G401 (cell line): Measurements from ENCODE around the gene PSMB9. TPM values are rescaled to one million over a fixed set of nuclear protein-coding genes. Genes with fewer than 3 reads are reported as not detected.

Experiments
- DNase-seq: peaks from one replicate; pipeline ENCODE4 v3.0.0-alpha.2; 2015; ENCODE audit warnings: low spot score
- in situ Hi-C: cut with HindIII; loops from 2 replicates; pipeline ENCODE4 v1.10.0; 2016; ENCODE audit warnings: low sequenced_read_pairs, mixed read lengths
- total RNA-seq: library from RNA; depleted of rRNA; stranded (reverse); fragments of >200 nt; shearing (Covaris generic); gene quantifications from 2 replicates; pipeline ENCODE4 v1.2.3, GENCODE V29; 2014

PSMB9 gene
- total RNA-seq, 1 experiment from 2014 or later: 20.2 TPM

DNA sequence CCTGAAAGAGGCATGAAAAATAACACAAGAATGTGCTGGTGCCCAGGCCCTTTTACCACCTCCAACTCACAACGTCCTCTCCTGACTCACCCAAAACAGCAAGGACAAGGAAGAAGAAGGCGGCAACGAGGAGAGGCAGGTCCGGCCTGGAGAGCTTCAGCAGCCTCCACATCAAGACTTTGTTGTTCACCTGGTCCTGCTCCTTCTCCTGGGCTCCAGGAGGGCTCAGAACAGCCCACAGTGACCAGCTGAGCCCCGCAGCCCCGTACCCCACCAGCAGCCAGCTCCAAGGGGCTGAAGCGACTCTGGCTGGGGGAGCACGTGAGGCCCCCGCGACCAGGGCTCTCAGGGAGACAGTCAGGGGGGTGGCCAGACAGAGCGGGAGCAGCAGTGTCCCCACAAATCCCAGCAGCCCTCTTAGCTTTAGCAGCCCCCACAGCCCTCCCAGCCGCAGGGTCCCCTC is 16.3 kb upstream of the PSMB9 start:
- in situ Hi-C loops: no loop called here
- DNase-seq: peak; percentile 18

DNA sequence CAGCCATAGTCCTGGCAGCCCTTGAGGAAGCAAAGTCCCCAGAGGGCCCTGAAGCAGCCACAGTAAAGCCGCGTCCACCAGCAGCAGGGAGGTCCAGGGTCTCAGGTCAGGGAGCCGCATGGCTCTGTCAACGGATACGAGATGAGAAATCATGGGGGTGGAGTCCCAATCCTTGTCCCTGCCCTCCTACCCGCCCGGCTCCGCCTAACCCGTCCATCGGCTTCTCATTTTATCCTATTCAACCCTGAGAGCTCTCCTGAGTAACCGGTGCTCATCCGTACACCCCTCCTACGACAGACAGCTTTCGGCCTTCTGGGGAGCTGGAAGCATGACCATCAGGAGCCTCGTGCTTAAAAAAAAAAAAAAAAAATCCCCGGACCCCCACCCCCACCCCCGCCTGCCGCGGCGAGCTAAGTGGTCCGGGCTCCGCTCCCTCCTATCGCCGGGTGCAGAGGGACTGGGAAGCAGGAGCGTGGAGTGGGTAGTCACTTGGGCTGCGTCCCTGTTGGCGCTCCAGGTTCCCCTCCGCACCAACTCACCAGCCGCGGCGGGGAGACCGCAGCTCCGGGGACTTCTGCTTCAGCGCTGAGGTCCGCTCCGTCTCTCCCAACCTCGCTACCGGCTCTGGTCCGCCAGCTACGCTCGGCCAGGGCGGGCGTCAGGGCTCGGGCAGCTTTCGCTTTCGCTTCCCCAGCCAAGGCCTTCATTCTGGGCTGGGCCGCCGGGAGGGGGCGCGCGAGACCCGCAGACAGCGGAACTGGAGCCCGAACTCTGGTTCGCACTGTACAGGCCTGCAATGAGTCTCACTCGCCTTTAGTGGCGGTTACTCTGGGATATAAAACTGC is 15.7 kb upstream of the PSMB9 start, which contains the start of gene TAP2:
Gene TAP2, minus strand, starts transcription at position 626 of the 845 bp plus-strand sequence. Its CDS starts 506 bp downstream, at position 120.
- DNase-seq: peak; percentile 90
- in situ Hi-C loops: no loop called here

DNA sequence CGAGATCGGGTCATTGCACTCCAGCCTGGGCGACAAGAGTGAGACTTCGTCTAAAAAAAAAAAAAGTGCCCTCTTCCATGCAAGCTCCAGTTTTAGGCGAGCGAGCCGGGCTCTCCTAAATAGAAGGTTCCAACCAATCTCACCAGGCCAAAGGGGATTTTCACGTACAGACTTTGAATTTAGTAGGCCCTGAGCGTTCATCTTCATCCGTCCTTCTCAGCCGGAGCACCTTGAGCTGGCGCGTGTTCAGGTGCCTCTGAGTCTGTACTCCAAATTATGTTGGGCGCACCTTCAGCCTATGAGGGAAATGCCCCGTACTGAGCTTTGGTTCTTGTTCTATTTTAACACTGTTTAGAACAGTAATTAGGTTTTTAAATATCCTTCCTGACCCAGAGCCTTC is 14.6 kb upstream of the PSMB9 start:
- DNase-seq: no peak
- in situ Hi-C loops: no loop called here

DNA sequence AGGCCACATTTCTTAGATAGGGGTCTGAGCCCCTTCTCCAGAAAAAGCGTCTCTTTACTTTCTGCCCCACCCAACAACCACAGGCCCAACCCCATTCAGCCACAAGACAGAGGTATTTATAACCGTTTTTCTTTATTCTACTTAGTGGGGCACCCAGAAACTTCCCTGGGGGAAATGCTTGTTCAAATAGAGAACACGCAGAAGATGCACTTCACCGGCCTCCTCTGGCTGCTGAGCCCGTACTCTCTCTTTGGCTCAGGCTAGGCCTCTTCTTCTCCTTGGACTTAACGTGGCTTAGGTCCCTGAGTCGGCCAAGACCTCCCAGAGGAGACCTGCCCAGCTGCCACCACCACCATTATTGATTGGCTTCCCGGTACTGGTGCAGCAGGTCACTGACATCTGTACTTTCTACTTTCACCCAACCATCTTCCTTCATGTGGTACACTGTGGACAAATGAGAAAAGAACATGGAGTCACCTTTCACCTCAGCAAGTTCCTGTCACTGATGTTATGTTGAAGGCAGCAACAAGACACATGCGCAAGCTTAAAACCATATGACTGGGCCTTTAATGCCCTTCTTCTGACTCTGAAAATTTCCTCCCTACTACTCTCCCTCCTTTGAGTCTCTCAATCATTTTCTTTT is 13.3 kb upstream of the PSMB9 start:
- no peak for DNase-seq
- in situ Hi-C loops: no loop called here

DNA sequence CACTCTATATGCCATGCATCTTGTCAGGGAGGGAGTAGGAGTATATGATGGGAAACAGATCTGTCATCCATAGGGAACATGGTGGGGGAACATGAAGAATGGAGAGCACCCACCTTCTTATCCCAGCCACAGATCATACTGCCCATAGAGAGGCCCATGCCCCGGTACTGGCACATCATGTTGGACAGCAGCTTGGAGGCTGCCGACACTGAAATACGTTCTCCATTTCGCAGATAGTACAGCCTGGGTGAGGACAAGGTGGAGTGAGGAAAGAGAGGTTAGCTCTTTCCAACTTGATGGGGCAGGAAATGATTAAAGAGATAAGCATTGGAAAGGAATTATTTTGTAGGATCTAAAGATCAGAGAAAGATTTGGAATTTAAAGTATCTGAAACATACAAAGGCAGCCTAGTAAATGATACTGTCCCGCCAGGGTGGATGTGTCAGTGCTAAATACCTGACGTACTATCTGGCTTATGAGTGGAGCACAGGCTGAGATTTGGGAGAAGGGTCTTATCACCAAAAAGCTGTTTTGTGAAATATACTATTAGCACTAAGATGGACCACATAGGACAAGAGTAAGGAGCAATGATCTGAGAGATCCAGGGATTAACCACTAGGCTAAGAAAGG is 11.9 kb upstream of the PSMB9 start:
- no peak for DNase-seq
- in situ Hi-C loops: no loop called here

DNA sequence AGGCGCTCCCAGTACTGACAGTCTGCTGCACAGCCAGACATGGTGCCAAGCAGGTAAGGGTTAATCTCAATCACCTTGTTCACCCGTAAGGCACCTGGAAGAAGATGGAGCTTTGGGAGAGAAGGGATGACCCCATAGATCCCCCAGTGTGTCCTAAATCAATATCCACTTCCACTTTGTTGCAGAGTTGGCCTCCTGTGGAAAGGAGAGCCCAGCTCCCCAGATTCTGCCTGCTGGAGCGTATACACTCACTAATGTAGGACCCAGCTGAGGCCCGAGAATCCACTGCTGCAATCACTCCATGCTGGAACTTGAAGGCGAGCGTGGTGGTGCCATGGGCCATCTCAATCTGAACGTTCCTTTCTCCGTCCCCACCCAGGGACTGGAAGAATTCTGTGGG is 11.3 kb upstream of the PSMB9 start:
- DNase-seq: no peak
- in situ Hi-C loops: no loop called here

DNA sequence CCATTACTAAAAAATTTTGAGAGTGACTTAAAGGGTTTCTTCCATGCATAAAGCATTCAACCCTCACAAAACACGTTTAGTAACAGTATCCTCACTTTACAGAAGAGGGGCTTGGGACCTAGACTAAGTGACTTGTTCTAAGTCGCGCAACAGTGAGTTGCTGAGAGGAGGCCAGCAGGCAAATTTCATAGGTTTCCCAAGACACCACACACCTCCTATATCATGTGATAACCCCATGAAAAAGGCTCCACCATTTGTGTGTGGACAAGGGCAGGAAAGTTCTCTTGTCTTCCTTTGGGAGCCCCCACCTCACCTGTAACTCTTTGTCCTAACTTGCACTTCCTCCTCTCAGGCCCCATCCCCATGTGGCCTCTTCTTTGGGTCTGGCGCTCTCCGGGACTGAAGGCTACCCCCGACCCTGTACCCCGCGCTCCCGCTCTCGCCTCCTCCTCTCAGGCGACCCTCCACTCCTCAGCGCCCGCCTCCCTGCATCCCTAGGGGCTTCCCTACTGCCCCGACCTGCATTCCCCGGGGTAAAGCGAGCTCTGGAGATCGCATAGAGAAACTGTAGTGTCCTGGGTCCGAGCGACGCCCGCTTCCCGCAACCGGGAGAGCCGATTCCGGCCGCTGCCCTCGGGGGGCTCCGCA is 10.5 kb upstream of the PSMB9 start:
- in situ Hi-C loops: no loop called here
- no peak for DNase-seq

DNA sequence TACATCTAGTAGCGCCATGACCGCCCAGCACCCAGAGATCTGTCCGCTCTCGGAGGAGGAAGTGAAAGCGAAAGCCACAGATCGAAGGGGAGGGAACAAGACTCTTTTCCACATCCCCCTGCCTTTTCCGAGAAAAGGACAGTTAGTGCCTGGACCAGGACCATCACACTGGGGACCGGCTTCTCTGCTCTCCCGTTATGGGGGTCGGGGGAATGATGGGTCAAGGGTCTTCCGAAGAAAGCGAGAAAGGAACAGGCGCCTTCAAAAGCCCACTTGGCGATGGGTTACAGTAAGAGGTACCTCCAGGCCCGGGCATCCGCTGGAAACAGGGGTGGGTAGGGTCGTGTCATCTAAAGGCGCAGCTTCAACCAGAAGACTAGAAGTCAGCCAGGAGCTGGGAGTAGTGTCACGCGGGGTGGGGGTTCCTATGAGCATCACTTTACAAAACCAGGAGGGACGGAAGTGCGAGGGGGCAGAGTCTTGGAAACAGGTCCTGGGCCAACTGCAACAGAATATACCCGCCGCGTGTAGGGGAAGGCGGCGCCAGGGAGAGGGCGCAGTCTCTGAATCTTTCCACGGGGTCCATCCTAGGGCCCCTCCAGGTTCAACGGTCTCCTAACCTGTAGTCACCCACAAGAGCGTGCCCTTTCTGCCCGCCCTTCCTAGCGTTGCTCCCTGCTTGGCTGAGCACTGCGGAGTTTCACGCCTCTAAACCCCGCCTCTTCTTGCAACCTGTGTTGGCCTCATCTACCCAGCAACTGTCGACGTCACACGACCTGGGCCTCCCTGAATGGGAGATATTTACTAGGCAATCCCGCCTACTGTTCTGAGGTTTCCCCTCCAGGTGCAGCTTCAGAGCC is 9.8 kb upstream of the PSMB9 start, which contains the start of gene PSMB8:
Gene PSMB8, minus strand, starts transcription at position 69 of the 860 bp plus-strand sequence. Its CDS starts 51 bp downstream, at position 18.
- peak; percentile 98 for DNase-seq
- in situ Hi-C loops: no loop called here

DNA sequence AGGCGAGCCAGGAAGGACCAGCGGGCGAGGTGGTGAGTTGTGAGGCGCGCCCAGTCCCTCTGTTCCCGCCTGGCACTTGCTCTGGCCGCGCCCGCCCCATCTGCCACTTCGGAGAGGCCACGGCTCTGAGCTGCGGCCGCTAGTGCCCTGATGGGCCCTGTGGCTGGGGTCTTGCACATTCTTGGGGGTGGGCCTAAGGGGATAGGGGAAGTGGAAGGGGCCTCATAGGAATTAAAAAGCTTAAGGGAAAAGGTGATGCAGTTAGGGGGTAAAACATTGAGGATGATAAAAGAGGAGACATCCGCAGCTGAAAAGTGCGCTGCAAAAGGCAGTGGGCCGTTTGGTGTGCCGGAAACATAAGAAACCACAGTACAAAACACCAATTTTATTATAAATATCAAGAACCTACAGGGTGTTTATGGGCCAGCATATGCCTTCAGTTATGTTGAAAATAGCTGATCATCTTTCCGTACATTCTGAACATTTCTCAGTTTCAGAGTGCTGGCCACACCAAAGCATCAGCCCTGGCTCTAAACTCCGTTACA is 9.1 kb upstream of the PSMB9 start:
- in situ Hi-C loops: no loop called here
- no peak for DNase-seq

DNA sequence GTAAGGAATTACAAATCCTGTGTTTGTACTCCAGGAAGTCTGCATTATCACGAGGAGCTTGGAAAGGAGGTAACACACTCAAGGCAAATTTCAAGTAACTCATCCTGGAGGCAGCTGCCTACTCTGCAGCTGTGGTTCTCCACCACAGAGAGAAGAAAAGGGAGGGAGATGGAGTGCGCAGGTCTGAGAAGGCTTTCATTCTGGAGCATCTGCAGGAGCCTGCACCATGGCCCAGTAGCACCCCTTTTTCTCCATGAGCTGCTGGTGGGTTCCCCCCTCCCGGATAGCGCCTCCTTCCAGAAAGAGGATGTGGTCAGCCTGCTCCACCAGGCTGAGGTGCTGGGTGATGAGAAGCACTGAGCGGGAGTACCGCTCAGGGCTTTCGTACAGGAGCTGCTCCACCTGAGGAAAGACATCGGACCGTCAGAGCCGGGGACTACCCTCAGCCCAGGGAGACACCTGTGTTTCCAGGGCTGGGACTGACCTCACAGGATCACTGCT is 8.6 kb upstream of the PSMB9 start:
- in situ Hi-C loops: no loop called here
- no peak for DNase-seq

DNA sequence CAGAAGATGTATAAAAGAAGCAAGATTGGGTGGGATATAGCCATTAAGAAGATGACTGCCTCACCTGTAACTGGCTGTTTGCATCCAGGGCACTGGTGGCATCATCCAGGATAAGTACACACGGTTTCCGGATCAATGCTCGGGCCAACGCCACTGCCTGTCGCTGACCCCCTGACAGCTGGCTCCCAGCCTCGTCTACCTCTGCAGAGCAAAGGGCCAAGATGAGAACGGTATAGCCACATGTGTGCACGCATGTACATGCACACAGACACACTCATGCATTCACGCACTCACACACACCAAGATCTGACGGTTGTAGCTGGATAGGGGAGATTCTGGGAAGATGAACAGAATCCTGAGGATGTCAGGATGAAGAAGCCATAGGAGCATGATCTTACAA is 7.0 kb upstream of the PSMB9 start:
- in situ Hi-C loops: no loop called here
- DNase-seq: no peak

DNA sequence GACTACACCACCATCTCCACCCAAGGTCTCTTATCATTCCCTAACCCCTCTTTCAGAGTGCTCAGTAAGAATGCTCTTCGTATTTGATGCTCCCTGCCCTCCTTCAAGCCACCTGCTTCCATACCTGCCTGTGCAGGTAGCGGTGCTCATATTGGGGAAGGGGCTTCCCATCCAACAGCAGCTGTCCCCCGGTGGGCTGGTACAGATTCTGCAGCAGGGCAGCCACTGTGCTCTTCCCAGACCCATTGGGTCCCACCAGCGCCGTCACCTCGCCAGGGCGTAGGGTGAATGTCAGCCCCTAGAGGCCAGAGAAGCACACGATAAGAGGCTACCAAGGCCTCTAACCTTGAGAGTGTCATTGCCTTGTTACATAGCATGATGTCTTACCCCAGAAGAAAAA is 6.2 kb upstream of the PSMB9 start:
- in situ Hi-C loops: no loop called here
- no peak for DNase-seq

DNA sequence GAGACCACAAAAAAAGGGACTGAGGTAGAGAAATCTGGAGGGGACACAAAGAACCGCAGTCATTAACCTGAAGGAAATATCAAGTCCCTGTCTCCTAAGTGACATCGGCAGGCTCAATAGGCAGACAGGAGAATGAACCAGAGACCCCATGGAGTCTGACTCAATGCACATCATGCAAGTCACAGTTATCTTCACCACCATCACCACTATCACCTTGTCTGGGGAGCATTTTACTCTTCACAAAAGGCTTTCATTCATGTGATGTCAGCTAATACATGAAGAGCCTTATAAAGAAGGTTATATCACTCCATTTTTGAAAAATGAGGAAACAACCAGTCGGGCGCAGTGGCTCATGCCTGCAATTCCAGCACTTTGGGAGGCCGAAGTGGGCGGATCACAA is 4.9 kb upstream of the PSMB9 start:
- in situ Hi-C loops: no loop called here
- no peak for DNase-seq

DNA sequence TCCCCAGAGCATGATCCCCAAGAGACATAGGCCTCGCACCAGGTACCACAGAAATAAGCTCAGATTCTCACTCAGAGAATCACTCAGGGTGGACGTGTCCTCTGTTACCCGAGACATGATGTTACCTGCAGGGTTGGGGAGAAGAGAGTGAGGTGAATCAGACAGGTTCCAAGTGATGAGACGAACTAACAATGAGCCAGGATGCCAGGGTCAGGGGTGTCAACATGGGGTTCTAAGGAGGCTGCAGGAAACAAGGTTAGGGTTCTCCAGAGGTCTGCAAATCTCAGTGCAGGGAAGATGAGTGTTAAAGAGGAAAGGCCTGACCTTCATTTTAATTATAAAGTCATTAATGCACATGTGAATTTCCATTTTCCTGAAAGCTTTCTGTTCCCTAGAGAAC is 3.0 kb upstream of the PSMB9 start:
- DNase-seq: no peak
- in situ Hi-C loops: no loop called here

DNA sequence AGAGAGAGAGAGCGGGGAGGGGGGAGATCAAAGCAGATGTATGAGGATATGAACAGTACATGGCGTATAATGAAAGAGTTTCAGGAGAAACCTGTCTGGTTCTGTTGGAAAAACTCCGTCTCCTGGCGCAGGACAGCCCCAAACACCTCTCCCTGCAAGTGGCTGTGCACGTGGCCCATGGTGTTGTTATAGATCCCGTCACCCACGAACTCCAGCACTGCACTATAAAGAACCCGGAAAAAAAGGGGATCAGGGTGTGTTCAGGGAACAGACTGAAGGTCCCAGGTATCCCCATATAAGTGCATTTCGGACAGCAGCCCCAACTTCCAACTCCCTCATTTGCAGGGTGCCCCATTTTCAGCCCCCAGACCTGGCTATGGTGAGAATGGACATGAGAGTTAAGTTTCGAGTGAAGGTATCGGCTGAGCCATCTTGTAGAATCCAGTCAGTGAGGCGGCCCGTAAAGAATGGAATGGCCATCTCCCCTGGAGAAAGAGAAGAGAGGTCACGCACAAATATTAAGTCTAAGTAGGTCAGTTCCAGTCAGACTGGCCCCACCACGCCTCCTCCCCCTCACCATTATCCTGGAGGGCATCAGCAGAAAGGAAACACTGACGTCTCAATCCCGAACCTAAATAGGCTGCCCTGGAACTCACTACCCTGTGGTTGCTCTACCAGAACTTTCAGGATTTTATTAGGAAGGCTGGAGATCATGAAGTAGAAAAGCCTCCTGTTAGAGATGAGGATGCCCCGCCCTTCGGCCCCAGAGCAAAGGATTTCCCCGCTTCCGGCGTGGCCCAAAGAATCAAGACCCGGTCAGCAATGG is 1.8 kb upstream of the PSMB9 start:
- DNase-seq: no peak
- in situ Hi-C loops: no loop called here

DNA sequence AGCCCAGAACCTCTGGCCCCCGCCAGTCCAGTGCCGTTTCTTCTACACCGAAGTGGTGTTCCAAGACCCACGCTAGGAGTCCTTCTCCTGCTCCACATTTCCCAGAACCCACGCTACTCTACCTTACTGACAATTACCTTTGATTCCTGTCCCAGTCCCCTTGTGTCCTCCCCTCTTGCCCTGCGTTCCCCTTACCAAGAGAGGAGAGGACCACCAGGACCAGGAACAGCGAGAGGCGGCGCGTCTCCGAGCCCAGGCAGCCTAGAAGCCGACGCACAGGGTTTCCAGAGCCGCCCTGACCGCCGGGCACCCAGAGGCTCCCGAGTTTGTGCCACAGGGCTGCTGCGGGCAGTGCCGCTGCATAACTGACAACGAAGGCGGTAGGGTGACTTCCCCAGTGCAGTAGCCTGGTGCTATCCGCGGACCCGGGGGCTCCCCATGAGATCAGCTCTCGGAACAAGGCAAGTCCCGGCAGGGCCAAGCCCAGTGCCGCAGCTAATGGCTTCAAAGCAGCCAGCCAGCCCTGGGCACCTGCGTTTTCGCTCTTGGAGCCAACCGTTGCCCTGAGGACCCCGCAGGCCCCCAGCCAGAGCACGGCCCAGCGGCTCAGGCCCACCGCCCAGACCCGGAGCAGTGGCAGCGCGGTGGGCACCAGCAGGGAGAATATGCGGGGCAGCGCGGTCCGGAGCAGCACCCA is 1.0 kb upstream of the PSMB9 start:
- DNase-seq: peak; percentile 47
- in situ Hi-C loops: no loop called here
